Measurements from ENCODE around the gene ZGRF1. TPM values are rescaled to one million over a fixed set of nuclear protein-coding genes. Genes with fewer than 3 reads are reported as not detected.

Gene ZGRF1
- total RNA-seq, 1 experiment from 2014 or later, result 21.4 TPM

DNA sequence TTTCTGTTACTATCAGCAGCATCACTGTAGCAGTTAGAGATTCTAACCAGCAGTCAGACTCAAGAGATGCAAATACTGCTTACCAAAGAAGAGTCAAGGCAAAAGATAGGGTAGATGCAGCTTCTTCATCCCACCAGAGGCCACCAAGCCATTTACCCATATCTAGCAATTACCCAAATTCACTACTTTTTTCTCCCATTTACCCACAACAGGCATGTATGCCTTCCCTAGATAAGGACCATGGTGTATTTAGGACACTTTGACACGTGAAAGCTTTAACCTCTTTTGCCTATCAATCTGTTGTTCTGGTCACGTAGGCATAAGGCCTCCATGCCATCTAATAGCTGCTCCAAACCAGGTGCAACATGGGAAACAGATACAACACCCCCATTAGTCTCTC, 5.8 kb upstream of the ZGRF1 start:
- intact Hi-C loops (cut with micrococcal nuclease), result no loop called here
- Histone ChIP-seq H3K79me2 (ENCODE audit: insufficient read depth, low read length) (peaks cover 59% of the 10 kb centered on the region), H3K9me3 (ENCODE audit: control insufficient read depth in 1 of 2, insufficient read depth in 1 of 2, low read depth in 1 of 2, low read length in 2 of 2) (no peaks in the 10 kb centered on the region), H4K20me1 (ENCODE audit: insufficient read depth) (no peaks in the 10 kb centered on the region), H3K4me2 (ENCODE audit: low read length) (no peak overlapping the region; the same call in 1 of the 2 replicates), H3K4me1 (ENCODE audit: control insufficient read depth in 1 of 2, insufficient read depth in 2 of 2, low read length in 2 of 2) (peaks cover 0 to 11% of the 10 kb centered on the region in 2 experiments; a peak in 3 of 4 replicates), H3K9me2 (ENCODE audit: insufficient read depth) (no peaks in the 10 kb centered on the region), H3K27me3 (ENCODE audit: insufficient read depth, low read length) (no peaks in the 10 kb centered on the region), H3K36me3 (ENCODE audit: control insufficient read depth in 1 of 2, insufficient read depth in 2 of 2, low read length in 2 of 2) (peaks cover 11 to 26% of the 10 kb centered on the region in 2 experiments; a peak in 3 of 4 replicates), H2AFZ (ENCODE audit: low read depth, low read length, poor library complexity, severe bottlenecking) (no peak overlapping the region), H3K4me3 (replicated peaks in 1 of 2; ENCODE audit: low read depth in 1 of 2, low read length in 2 of 2) (no peak overlapping the region), H3K27ac (ENCODE audit: low read depth, low read length) (no peak overlapping the region), H3K9ac (ENCODE audit: low read length) (no peak overlapping the region)
- POLR2A ChIA-PET, result no interaction called here
- DNase-seq (ENCODE audit: low read depth, low spot score) (no peak), ATAC-seq (no peak)
- BruUV-seq (replicated peaks), result no TSS peak
- TF ChIP-seq, protein P1, sequence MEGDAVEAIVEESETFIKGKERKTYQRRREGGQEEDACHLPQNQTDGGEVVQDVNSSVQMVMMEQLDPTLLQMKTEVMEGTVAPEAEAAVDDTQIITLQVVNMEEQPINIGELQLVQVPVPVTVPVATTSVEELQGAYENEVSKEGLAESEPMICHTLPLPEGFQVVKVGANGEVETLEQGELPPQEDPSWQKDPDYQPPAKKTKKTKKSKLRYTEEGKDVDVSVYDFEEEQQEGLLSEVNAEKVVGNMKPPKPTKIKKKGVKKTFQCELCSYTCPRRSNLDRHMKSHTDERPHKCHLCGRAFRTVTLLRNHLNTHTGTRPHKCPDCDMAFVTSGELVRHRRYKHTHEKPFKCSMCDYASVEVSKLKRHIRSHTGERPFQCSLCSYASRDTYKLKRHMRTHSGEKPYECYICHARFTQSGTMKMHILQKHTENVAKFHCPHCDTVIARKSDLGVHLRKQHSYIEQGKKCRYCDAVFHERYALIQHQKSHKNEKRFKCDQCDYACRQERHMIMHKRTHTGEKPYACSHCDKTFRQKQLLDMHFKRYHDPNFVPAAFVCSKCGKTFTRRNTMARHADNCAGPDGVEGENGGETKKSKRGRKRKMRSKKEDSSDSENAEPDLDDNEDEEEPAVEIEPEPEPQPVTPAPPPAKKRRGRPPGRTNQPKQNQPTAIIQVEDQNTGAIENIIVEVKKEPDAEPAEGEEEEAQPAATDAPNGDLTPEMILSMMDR (IDR thresholded peaks at IDR 0.05 in 2 of 3, conservative IDR thresholded peaks at IDR 0.05 in 1 of 3; ENCODE audit: borderline replicate concordance in 1 of 3, insufficient read depth in 1 of 3, low read depth in 2 of 3, low read length in 2 of 3), result no peak
- TF ChIP-seq SRF (IDR thresholded peaks at IDR 0.05; ENCODE audit: low read depth) (no peak), EZH2 (IDR thresholded peaks at IDR 0.05) (no peak), ELF1 (IDR thresholded peaks at IDR 0.05; ENCODE audit: borderline replicate concordance, low read depth) (no peak), CBX3 (IDR thresholded peaks at IDR 0.05; ENCODE audit: low read depth) (no peak), POLR2AphosphoS5 (IDR thresholded peaks at IDR 0.05; ENCODE audit: low read depth, low read length) (no peak), CEBPB (IDR thresholded peaks at IDR 0.05; ENCODE audit: low read depth) (no peak), FOSL1 (IDR thresholded peaks at IDR 0.05; ENCODE audit: low read depth) (no peak), YY1 (IDR thresholded peaks at IDR 0.05; ENCODE audit: extremely low read depth, insufficient replicate concordance, low read depth, low read length) (no peak), EZH2phosphoT487 (IDR thresholded peaks at IDR 0.05; ENCODE audit: borderline replicate concordance) (no peak), ZFX (IDR thresholded peaks at IDR 0.05) (no peak), TCF7L2 (IDR thresholded peaks at IDR 0.05; ENCODE audit: borderline replicate concordance, extremely low read depth, insufficient read depth, insufficient read length) (no peak), EGR1 (IDR thresholded peaks at IDR 0.05; ENCODE audit: low read depth) (no peak)
- TF ChIP-seq, protein P2, sequence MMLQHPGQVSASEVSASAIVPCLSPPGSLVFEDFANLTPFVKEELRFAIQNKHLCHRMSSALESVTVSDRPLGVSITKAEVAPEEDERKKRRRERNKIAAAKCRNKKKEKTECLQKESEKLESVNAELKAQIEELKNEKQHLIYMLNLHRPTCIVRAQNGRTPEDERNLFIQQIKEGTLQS (IDR thresholded peaks at IDR 0.05), result no peak
- TF ChIP-seq, protein P3, sequence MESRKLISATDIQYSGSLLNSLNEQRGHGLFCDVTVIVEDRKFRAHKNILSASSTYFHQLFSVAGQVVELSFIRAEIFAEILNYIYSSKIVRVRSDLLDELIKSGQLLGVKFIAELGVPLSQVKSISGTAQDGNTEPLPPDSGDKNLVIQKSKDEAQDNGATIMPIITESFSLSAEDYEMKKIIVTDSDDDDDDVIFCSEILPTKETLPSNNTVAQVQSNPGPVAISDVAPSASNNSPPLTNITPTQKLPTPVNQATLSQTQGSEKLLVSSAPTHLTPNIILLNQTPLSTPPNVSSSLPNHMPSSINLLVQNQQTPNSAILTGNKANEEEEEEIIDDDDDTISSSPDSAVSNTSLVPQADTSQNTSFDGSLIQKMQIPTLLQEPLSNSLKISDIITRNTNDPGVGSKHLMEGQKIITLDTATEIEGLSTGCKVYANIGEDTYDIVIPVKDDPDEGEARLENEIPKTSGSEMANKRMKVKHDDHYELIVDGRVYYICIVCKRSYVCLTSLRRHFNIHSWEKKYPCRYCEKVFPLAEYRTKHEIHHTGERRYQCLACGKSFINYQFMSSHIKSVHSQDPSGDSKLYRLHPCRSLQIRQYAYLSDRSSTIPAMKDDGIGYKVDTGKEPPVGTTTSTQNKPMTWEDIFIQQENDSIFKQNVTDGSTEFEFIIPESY (IDR thresholded peaks at IDR 0.05; ENCODE audit: extremely low read depth, insufficient replicate concordance, low read length), result no peak
- TF ChIP-seq, protein P4, sequence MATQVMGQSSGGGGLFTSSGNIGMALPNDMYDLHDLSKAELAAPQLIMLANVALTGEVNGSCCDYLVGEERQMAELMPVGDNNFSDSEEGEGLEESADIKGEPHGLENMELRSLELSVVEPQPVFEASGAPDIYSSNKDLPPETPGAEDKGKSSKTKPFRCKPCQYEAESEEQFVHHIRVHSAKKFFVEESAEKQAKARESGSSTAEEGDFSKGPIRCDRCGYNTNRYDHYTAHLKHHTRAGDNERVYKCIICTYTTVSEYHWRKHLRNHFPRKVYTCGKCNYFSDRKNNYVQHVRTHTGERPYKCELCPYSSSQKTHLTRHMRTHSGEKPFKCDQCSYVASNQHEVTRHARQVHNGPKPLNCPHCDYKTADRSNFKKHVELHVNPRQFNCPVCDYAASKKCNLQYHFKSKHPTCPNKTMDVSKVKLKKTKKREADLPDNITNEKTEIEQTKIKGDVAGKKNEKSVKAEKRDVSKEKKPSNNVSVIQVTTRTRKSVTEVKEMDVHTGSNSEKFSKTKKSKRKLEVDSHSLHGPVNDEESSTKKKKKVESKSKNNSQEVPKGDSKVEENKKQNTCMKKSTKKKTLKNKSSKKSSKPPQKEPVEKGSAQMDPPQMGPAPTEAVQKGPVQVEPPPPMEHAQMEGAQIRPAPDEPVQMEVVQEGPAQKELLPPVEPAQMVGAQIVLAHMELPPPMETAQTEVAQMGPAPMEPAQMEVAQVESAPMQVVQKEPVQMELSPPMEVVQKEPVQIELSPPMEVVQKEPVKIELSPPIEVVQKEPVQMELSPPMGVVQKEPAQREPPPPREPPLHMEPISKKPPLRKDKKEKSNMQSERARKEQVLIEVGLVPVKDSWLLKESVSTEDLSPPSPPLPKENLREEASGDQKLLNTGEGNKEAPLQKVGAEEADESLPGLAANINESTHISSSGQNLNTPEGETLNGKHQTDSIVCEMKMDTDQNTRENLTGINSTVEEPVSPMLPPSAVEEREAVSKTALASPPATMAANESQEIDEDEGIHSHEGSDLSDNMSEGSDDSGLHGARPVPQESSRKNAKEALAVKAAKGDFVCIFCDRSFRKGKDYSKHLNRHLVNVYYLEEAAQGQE (IDR thresholded peaks at IDR 0.05; ENCODE audit: low read depth), result no peak
- RAD21 ChIA-PET (ENCODE audit: low non-redundant PET in 1 of 2, low total read pairs in 2 of 2, uncharacterized antibody in 2 of 2, unreplicated experiment in 2 of 2), result no interaction called here
- CTCF ChIA-PET, result interaction anchor here (1.1 kb wide), 1 partner anchor 123 kb away, joined by 4 read pairs; no protein-coding TSS in a partner anchor

Data from HCT116 (cell line).